GM19043 (cell line): ENCODE data around the gene PAQR3.
"Not testable (repeated sequence)": the region's sequence is repeated elsewhere in the genome, so short reads cannot be mapped to it uniquely, and the experiment has no call there.

Experiments
- ATAC-seq: cut with Tn5 transposase; IDR thresholded peaks from one replicate; pipeline ENCODE4 v1.9.1; 2021; ENCODE audit warnings: low read depth; ENCODE audit not compliant: unreplicated experiment

PAQR3 gene

GRCh38 chr4:78930016-78930629, 9.1 kb downstream of the PAQR3 start:
- no peak for ATAC-seq

- ATAC-seq, result no peak
Observed at GRCh38 chr4:78928835-78929234, 10.4 kb downstream of the PAQR3 start.

GRCh38 chr4:78926826-78927225, 12.4 kb downstream of the PAQR3 start:
- no peak for ATAC-seq

- no peak for ATAC-seq
Observed at GRCh38 chr4:78923464-78924312, 15.6 kb downstream of the PAQR3 start.

- ATAC-seq, result no peak
Observed at GRCh38 chr4:78922207-78922606, 17.0 kb downstream of the PAQR3 start.

- ATAC-seq, result no peak
Observed at GRCh38 chr4:78910612-78911011, 28.6 kb downstream of the PAQR3 start.

- ATAC-seq, result not testable (repeated sequence)
Observed at GRCh38 chr4:78908974-78909373, 30.3 kb downstream of the PAQR3 start.

GRCh38 chr4:78907638-78908037, 31.6 kb downstream of the PAQR3 start:
- no peak for ATAC-seq

GRCh38 chr4:78904143-78904542, 35.1 kb downstream of the PAQR3 start:
- ATAC-seq, result no peak

- ATAC-seq, result no peak
Observed at GRCh38 chr4:78902298-78902697, 36.9 kb downstream of the PAQR3 start.

GRCh38 chr4:78901882-78902281, 37.4 kb downstream of the PAQR3 start:
- no peak for ATAC-seq

GRCh38 chr4:78899302-78899701, 39.9 kb downstream of the PAQR3 start:
- no peak for ATAC-seq

- no peak for ATAC-seq
Observed at GRCh38 chr4:78889955-78890354, 49.3 kb downstream of the PAQR3 start.

- ATAC-seq, result no peak
Observed at GRCh38 chr4:78885598-78885997, 53.6 kb downstream of the PAQR3 start.

- no peak for ATAC-seq
Observed at GRCh38 chr4:78880874-78881492, 58.3 kb downstream of the PAQR3 start.

GRCh38 chr4:78878031-78878430, 61.2 kb downstream of the PAQR3 start:
- no peak for ATAC-seq

- no peak for ATAC-seq
Observed at GRCh38 chr4:78876568-78877320, 62.5 kb downstream of the PAQR3 start.

GRCh38 chr4:78870056-78870455, 69.2 kb downstream of the PAQR3 start:
- ATAC-seq, result no peak

- not testable (repeated sequence) for ATAC-seq
Observed at GRCh38 chr4:78868712-78869111, 70.5 kb downstream of the PAQR3 start.

GRCh38 chr4:78865451-78865850, 73.8 kb downstream of the PAQR3 start:
- no peak for ATAC-seq
